ENCODE data around the gene REL. TPM values are rescaled to one million over a fixed set of nuclear protein-coding genes. Genes with fewer than 3 reads are reported as not detected.

Gene REL
- total and polyA plus RNA-seq, 9 of the 15 experiments (the other 6 are each of a cell fraction or from before 2014, with no cell fraction given), result 0.63 to 8.6 (median 6.3) TPM

- DNase-seq (ENCODE audit: extremely low read depth in 1 of 4, low spot score in 3 of 4) (no peak), FAIRE-seq (no peak), ATAC-seq (no peak)
- Histone ChIP-seq H3K9ac (ENCODE audit: insufficient read depth in 1 of 2, low read depth in 2 of 2, low read length in 2 of 2) (no peak overlapping the region), H3K36me3 (ENCODE audit: control insufficient read depth, insufficient read depth, low read length) (no peaks in the 10 kb centered on the region; the same call in 2 of the 3 replicates), H3K27ac (ENCODE audit: extremely low read depth, low read depth, low read length) (no peak overlapping the region), H3K79me2 (ENCODE audit: control insufficient read depth, insufficient read depth, low read length) (no peaks in the 10 kb centered on the region), H2AFZ (ENCODE audit: low read depth, low read length) (no peak overlapping the region), H3K27me3 (ENCODE audit: control insufficient read depth in 2 of 2, insufficient read depth in 2 of 2, low read length in 2 of 2) (no peaks in the 10 kb centered on the region), H3K4me1 (replicated peaks in 1 of 2; ENCODE audit: control insufficient read depth in 2 of 2, insufficient read depth in 2 of 2, low read length in 2 of 2) (no peaks in the 10 kb centered on the region), H3K4me2 (ENCODE audit: insufficient read depth, low read length) (no peak overlapping the region), H4K20me1 (replicated peaks; ENCODE audit: control insufficient read depth, insufficient read depth, low read length) (no peaks in the 10 kb centered on the region), H3K4me3 (no peak overlapping the region), H3K9me3 (replicated peaks; ENCODE audit: control insufficient read depth, insufficient read depth, low read depth, low read length) (no peaks in the 10 kb centered on the region), H3K9me1 (ENCODE audit: control insufficient read depth, insufficient read depth, low read length) (no peaks in the 10 kb centered on the region)
- intact Hi-C loops (cut with micrococcal nuclease) (no loop called here), in situ Hi-C loops (cut with MboI) (no loop called here)
- WGBS (ENCODE audit: insufficient coverage, low coverage, missing lambda C conversion rate), result 59% methylated on average over 5 of the region's 5 CpGs
- BruUV-seq (replicated peaks), result no TSS peak
- ChIA-PET CTCF (ENCODE audit: low intra/inter-chr PET ratio) (no interaction called here), POLR2A (interaction anchor here (1.8 kb wide), 1 partner anchor 10 kb away, joined by 5 read pairs; no protein-coding TSS in a partner anchor)
- no peak for TF ChIP-seq PTTG1 (tag; IDR thresholded peaks at IDR 0.05; ENCODE audit: low read depth)
- TF ChIP-seq GTF3C2 (IDR thresholded peaks at IDR 0.05; ENCODE audit: borderline replicate concordance, extremely low read depth, insufficient read length), result no peak
- TF ChIP-seq ADNP (tag; IDR thresholded peaks at IDR 0.05), result no peak
- TF ChIP-seq ARID2 (IDR thresholded peaks at IDR 0.05), result no peak
- no peak for TF ChIP-seq ESRRB (CRISPR knock-in tag; IDR thresholded peaks at IDR 0.05; ENCODE audit: borderline replicate concordance)
- TF ChIP-seq TSHZ1 (CRISPR knock-in tag; IDR thresholded peaks at IDR 0.05), result no peak
- TF ChIP-seq SIN3A (IDR thresholded peaks at IDR 0.05; ENCODE audit: borderline replicate concordance in 2 of 2, control insufficient read depth in 1 of 2, low read depth in 2 of 2, low read length in 2 of 2), result no peak
- no peak for TF ChIP-seq POLR2G (IDR thresholded peaks at IDR 0.05; ENCODE audit: low read depth, low read length)
Observed at GRCh38 chr2:60936757-60937156, 55.4 kb downstream of the REL start.
